ENCODE data around the gene MPLKIP.

GRCh38 chr7:40133561-40134427 is 628 bp downstream of the MPLKIP start:
- TF ChIP-seq EP300 (IDR thresholded peaks at IDR 0.05) (no peak), CTCF (IDR thresholded peaks at IDR 0.05) (no peak), POLR2AphosphoS5 (IDR thresholded peaks at IDR 0.05) (no peak), POLR2A (IDR thresholded peaks at IDR 0.05) (no peak)

All from stomach (tissue), 4 donors.